ENCODE measurements around the gene FNDC5. TPM values are rescaled to one million over a fixed set of nuclear protein-coding genes. Genes with fewer than 3 reads are reported as not detected.

Gene FNDC5
- polyA plus RNA-seq, 1 donor from 2014 or later = 21.6 TPM

- TF ChIP-seq TAF1 (IDR thresholded peaks at IDR 0.05; ENCODE audit: low read depth) (no peak), POLR2AphosphoS5 (IDR thresholded peaks at IDR 0.05) (no peak), REST (IDR thresholded peaks at IDR 0.05; ENCODE audit: borderline replicate concordance) (no peak), RAD21 (conservative IDR thresholded peaks at IDR 0.05) (no peak), EZH2 (IDR thresholded peaks at IDR 0.05; ENCODE audit: borderline replicate concordance, insufficient read depth, low read length, poor library complexity, severe bottlenecking) (no peak), CTCF (IDR thresholded peaks at IDR 0.05; ENCODE audit: poor library complexity, severe bottlenecking) (no peak), MXI1 (conservative IDR thresholded peaks at IDR 0.05; ENCODE audit: poor library complexity, severe bottlenecking) (no peak), EP300 (conservative IDR thresholded peaks at IDR 0.05; ENCODE audit: poor library complexity, severe bottlenecking) (no peak), SMC3 (conservative IDR thresholded peaks at IDR 0.05; ENCODE audit: poor library complexity) (no peak)
- no peaks in the 10 kb centered on the region for H3F3A ChIP-seq (ENCODE audit: insufficient read depth, low read length, poor library complexity, severe bottlenecking)
- H4K20me1 ChIP-seq (ENCODE audit: insufficient read depth) = no peaks in the 10 kb centered on the region
- no peak overlapping the region for H3K4me3 ChIP-seq (ENCODE audit: low read length)
- H3K9me3 ChIP-seq (ENCODE audit: low read length) = no peaks in the 10 kb centered on the region
- no peaks in the 10 kb centered on the region for H3K36me3 ChIP-seq (ENCODE audit: insufficient read depth, low read length)
- peaks cover 26% of the 10 kb centered on the region for H3K27me3 ChIP-seq (ENCODE audit: insufficient read depth, low read depth, low read length)
- no peaks in the 10 kb centered on the region for H3K9me2 ChIP-seq (ENCODE audit: insufficient read depth, low read length)
- H3K79me2 ChIP-seq (replicated peaks; ENCODE audit: insufficient read depth, low read length) = no peaks in the 10 kb centered on the region
- no peak overlapping the region for H3K27ac ChIP-seq (ENCODE audit: low read length)
- no peak overlapping the region for H3K9ac ChIP-seq (ENCODE audit: low read length)
- H3K4me2 ChIP-seq (ENCODE audit: low read length) = no peak overlapping the region
- no peak overlapping the region for H2AFZ ChIP-seq (ENCODE audit: low read depth, low read length)
These were observed 34.1 kb upstream of the FNDC5 start for GRCh38 chr1:32904797-32905196.

GRCh38 chr1:32903991-32904785, 33.5 kb upstream of the FNDC5 start:
- Histone ChIP-seq H3K27me3 (ENCODE audit: insufficient read depth, low read depth, low read length) (peaks cover 32% of the 10 kb centered on the region), H3K4me2 (ENCODE audit: low read length) (no peak overlapping the region), H3K4me3 (ENCODE audit: low read length) (no peak overlapping the region), H3K27ac (ENCODE audit: low read length) (no peak overlapping the region), H3K9me2 (ENCODE audit: insufficient read depth, low read length) (no peaks in the 10 kb centered on the region), H3K9me3 (ENCODE audit: low read length) (no peaks in the 10 kb centered on the region), H2AFZ (ENCODE audit: low read depth, low read length) (no peak overlapping the region), H3K36me3 (ENCODE audit: insufficient read depth, low read length) (no peaks in the 10 kb centered on the region), H3F3A (ENCODE audit: insufficient read depth, low read length, poor library complexity, severe bottlenecking) (no peaks in the 10 kb centered on the region), H3K9ac (ENCODE audit: low read length) (no peak overlapping the region), H3K79me2 (replicated peaks; ENCODE audit: insufficient read depth, low read length) (no peaks in the 10 kb centered on the region), H4K20me1 (ENCODE audit: insufficient read depth) (no peaks in the 10 kb centered on the region)
- TF ChIP-seq POLR2AphosphoS5 (IDR thresholded peaks at IDR 0.05) (no peak), MXI1 (conservative IDR thresholded peaks at IDR 0.05; ENCODE audit: poor library complexity, severe bottlenecking) (no peak), EZH2 (IDR thresholded peaks at IDR 0.05; ENCODE audit: borderline replicate concordance, insufficient read depth, low read length, poor library complexity, severe bottlenecking) (no peak), RAD21 (conservative IDR thresholded peaks at IDR 0.05) (no peak), SMC3 (conservative IDR thresholded peaks at IDR 0.05; ENCODE audit: poor library complexity) (no peak), CTCF (IDR thresholded peaks at IDR 0.05; ENCODE audit: poor library complexity, severe bottlenecking) (no peak), TAF1 (IDR thresholded peaks at IDR 0.05; ENCODE audit: low read depth) (no peak), EP300 (conservative IDR thresholded peaks at IDR 0.05; ENCODE audit: poor library complexity, severe bottlenecking) (no peak)

All from neural cell (in vitro differentiated cells).